HL-60 (cell line): ENCODE results near the gene ARHGAP26.

Experiments used
- DNase-seq, 2 experiments: peaks; one replicate each; pipeline ENCODE4 v3.0.0-alpha.2; 2010 to 2020; ENCODE audit warnings: low read depth in 1 of 2, low spot score in 1 of 2
- H3K27ac ChIP-seq: fragments of 250-450 bp; sonication (Bioruptor Pico); replicated peaks from 2 replicates; pipeline ENCODE4 v1.5.1; 2020; ENCODE audit warnings: mild to moderate bottlenecking, moderate library complexity
- H3K27me3 ChIP-seq: fragments of 250-450 bp; sonication (Bioruptor Pico); 2 replicates; pipeline ENCODE4 v1.5.1; 2021; ENCODE audit warnings: mild to moderate bottlenecking, moderate library complexity; ENCODE audit not compliant: insufficient read depth, poor library complexity, severe bottlenecking
- H3K4me3 ChIP-seq: replicated peaks from 2 replicates; pipeline ENCODE4 v1.5.1; 2011; ENCODE audit warnings: mild to moderate bottlenecking, control low read depth, low read length; ENCODE audit not compliant: insufficient read depth
- GABPA ChIP-seq: IDR thresholded peaks from 2 replicates; pipeline ENCODE4 v1.6.1; 2012; ENCODE audit warnings: low read depth
- POLR2AphosphoS5 ChIP-seq: IDR thresholded peaks from 2 replicates; pipeline ENCODE4 v1.6.1; 2012; ENCODE audit warnings: low read depth
- SPI1 ChIP-seq: IDR thresholded peaks from 2 replicates; pipeline ENCODE4 v1.6.1; 2012; ENCODE audit warnings: low read depth, mild to moderate bottlenecking, borderline replicate concordance
- TF ChIP-seq, protein P1 (sequence below): IDR thresholded peaks from one replicate; pipeline ENCODE4 v1.5.1; 2011; ENCODE audit warnings: low read length, control low read depth, inconsistent platforms; ENCODE audit not compliant: insufficient read depth
- TF ChIP-seq, protein P2 (sequence below): IDR thresholded peaks from 2 replicates; pipeline ENCODE4 v1.6.1; 2012; ENCODE audit warnings: low read depth; ENCODE audit not compliant: insufficient replicate concordance

The ARHGAP26 gene

DNA sequence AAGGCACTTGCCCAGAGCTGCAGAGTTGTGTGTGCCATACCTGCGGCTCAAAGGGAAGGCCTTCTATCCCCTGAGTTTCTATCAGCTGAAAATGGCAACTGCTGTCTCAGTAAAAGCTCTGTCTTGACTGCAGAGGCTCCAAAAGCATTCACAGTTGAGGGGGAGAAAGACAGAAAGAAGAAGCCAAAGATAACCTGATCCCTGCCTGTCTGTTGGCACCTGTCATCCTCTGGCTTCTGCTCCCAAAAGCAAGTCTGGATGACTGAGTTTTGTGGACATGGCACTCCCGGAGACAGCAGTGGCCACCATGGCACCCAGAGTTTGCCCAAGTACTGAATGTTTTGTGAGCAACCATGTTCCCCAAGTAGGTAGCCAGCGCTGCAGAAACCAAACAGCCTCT lies 456.7 kb downstream of the ARHGAP26 start:
- no peak overlapping the region for H3K4me3 ChIP-seq
- H3K27me3 ChIP-seq = no peaks in the 10 kb centered on the region
- no peak for DNase-seq
- TF ChIP-seq POLR2AphosphoS5 (no peak), GABPA (no peak), SPI1 (no peak)
- TF ChIP-seq, protein P1, sequence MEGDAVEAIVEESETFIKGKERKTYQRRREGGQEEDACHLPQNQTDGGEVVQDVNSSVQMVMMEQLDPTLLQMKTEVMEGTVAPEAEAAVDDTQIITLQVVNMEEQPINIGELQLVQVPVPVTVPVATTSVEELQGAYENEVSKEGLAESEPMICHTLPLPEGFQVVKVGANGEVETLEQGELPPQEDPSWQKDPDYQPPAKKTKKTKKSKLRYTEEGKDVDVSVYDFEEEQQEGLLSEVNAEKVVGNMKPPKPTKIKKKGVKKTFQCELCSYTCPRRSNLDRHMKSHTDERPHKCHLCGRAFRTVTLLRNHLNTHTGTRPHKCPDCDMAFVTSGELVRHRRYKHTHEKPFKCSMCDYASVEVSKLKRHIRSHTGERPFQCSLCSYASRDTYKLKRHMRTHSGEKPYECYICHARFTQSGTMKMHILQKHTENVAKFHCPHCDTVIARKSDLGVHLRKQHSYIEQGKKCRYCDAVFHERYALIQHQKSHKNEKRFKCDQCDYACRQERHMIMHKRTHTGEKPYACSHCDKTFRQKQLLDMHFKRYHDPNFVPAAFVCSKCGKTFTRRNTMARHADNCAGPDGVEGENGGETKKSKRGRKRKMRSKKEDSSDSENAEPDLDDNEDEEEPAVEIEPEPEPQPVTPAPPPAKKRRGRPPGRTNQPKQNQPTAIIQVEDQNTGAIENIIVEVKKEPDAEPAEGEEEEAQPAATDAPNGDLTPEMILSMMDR = no peak
- TF ChIP-seq, protein P2, sequence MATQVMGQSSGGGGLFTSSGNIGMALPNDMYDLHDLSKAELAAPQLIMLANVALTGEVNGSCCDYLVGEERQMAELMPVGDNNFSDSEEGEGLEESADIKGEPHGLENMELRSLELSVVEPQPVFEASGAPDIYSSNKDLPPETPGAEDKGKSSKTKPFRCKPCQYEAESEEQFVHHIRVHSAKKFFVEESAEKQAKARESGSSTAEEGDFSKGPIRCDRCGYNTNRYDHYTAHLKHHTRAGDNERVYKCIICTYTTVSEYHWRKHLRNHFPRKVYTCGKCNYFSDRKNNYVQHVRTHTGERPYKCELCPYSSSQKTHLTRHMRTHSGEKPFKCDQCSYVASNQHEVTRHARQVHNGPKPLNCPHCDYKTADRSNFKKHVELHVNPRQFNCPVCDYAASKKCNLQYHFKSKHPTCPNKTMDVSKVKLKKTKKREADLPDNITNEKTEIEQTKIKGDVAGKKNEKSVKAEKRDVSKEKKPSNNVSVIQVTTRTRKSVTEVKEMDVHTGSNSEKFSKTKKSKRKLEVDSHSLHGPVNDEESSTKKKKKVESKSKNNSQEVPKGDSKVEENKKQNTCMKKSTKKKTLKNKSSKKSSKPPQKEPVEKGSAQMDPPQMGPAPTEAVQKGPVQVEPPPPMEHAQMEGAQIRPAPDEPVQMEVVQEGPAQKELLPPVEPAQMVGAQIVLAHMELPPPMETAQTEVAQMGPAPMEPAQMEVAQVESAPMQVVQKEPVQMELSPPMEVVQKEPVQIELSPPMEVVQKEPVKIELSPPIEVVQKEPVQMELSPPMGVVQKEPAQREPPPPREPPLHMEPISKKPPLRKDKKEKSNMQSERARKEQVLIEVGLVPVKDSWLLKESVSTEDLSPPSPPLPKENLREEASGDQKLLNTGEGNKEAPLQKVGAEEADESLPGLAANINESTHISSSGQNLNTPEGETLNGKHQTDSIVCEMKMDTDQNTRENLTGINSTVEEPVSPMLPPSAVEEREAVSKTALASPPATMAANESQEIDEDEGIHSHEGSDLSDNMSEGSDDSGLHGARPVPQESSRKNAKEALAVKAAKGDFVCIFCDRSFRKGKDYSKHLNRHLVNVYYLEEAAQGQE = no peak
- H3K27ac ChIP-seq = no peak overlapping the region

DNA sequence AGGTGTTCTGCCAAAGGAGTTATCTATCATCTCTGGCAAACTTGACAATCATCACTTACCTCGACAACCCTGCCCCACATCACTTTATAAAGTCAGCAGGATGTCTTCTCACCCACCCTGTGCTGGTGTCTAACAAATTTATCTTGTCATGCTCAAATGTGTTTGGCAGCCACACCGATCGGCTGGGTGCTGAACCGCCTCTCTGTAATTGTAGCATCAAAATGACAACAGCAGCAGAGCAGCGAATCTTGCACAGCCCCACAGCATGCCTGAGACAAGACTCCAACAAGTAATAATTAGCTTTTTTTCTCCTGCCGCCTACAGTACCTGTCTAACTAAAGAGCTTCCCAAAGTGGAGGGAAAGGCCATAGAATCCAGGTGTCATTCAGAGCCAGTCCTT lies 457.1 kb downstream of the ARHGAP26 start:
- TF ChIP-seq, protein P1 = no peak
- TF ChIP-seq GABPA (no peak), SPI1 (no peak), POLR2AphosphoS5 (no peak)
- TF ChIP-seq, protein P2 = no peak
- Histone ChIP-seq H3K4me3 (no peak overlapping the region), H3K27me3 (no peaks in the 10 kb centered on the region), H3K27ac (no peak overlapping the region)
- no peak for DNase-seq

DNA sequence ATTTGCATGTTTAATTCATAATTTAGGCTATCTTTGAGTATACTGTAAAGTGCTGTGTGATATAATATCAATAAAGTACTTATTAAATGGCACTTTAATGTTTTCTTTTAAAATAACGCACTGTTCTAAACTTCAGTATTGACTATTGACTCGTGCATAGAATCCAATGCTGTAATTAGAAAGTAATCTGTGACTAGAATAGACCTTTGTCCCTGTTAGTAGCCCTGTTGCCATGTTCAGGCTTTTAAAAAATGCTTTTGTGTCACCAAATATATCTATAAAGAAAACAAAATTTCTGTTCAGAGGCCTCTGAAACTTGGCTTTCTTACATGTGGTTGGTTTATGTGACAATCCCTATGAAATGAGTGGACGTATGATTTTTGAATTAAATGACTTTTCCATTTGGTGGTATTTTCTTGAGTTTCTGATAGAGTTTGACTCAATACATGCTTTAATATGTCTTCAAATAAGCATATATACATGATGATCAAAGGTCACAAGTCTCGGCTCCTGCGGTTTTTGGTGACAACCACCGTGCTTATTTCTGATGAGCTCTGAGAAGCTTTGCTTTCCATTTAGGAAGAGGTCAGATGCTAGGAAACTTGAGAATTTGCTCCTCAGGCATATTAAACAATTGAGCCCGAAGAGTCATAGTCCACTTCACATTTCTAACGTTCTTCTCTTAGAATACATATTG lies 458.6 kb downstream of the ARHGAP26 start:
- H3K27me3 ChIP-seq = no peaks in the 10 kb centered on the region
- no peak overlapping the region for H3K4me3 ChIP-seq
- DNase-seq = no peak
- TF ChIP-seq, protein P1 = no peak
- no peak for TF ChIP-seq SPI1
- TF ChIP-seq POLR2AphosphoS5 = no peak
- TF ChIP-seq, protein P2 = no peak
- no peak for TF ChIP-seq GABPA
- no peak overlapping the region for H3K27ac ChIP-seq
